K562 (cell line): ENCODE measurements around the gene ANKRD27. TPM values are rescaled to one million over a fixed set of nuclear protein-coding genes. Genes with fewer than 3 reads are reported as not detected.
A peak's percentile ranks its signal among the peaks of the same experiment; 100 is the strongest.

Experiments
- ATAC-seq: fragments of 200-7000 bp; cut with Tn5 transposase; 3 replicates; pipeline ENCODE4 v1.9.1; 2020; ENCODE audit warnings: moderate library complexity
- BruUV-seq: library from RNA; stranded (reverse); fragments of 400-500 nt; replicated peaks from 2 replicates; lab custom pipeline; 2021; lab: Mats Ljungman, UMichigan
- CTCF ChIA-PET: fragments of 300-600 bp; formaldehyde crosslinking; extraction: SDS; loops from one replicate; lab custom pipeline; 2021; ENCODE audit warnings: low intra/inter-chr PET ratio; lab: Yijun Ruan, JAX
- POLR2A ChIA-PET: fragments of 300-600, 350-650 bp; sonication (Branson Sonifier 250); formaldehyde crosslinking; extraction: SDS; loops from one replicate; lab custom pipeline; 2021; ENCODE audit warnings: antibody characterized with exemption, inconsistent platforms; lab: Yijun Ruan, JAX
- DNase-seq, 4 experiments: peaks; one replicate each; pipeline versions ENCODE4 v3.0.0 to v3.0.0-alpha.2; 2011 to 2018; ENCODE audit warnings: low spot score in 3 of 4, mixed read lengths in 3 of 4; ENCODE audit errors: extremely low read depth in 1 of 4
- FAIRE-seq: peaks from 2 replicates; lab custom pipeline; 2011; peaks lifted over from hg19 to GRCh38; lab: Jason Lieb, UNC
- H2AFZ ChIP-seq: 2 replicates; pipeline ENCODE4 v1.6.0; 2011; ENCODE audit warnings: low read depth, low read length, control low read depth, inconsistent platforms
- H3K27ac ChIP-seq: fragments of 200-600 bp; 3 replicates; pipeline ENCODE4 v1.8.0; 2011; ENCODE audit warnings: low read depth, mild to moderate bottlenecking, control low read depth, inconsistent platforms, low read length, moderate library complexity, mixed read lengths; ENCODE audit errors: extremely low read depth
- H3K27me3 ChIP-seq, 2 experiments: fragments of 300-600 bp in 1 of 2; 2 replicates in 1 of 2; 3 replicates in 1 of 2; pipeline versions ENCODE4 v1.6.0 to v1.8.0; 2011; ENCODE audit warnings: inconsistent platforms in 2 of 2, low read length in 2 of 2, mild to moderate bottlenecking in 1 of 2, mixed read lengths in 1 of 2, moderate library complexity in 1 of 2; ENCODE audit not compliant: control insufficient read depth in 2 of 2, insufficient read depth in 2 of 2
- H3K36me3 ChIP-seq: fragments of 300-600 bp; 3 replicates; pipeline ENCODE4 v1.8.0; 2011; ENCODE audit warnings: mild to moderate bottlenecking, low read length, inconsistent platforms; ENCODE audit not compliant: control insufficient read depth, insufficient read depth
- H3K4me1 ChIP-seq, 2 experiments: fragments of 200-600 bp in 1 of 2; replicated peaks in 1 of 2; 2 replicates in 1 of 2; 3 replicates in 1 of 2; pipeline versions ENCODE4 v1.5.1 to v1.8.0; 2011; ENCODE audit warnings: inconsistent platforms in 2 of 2, low read length in 2 of 2, mild to moderate bottlenecking in 1 of 2, mixed read lengths in 1 of 2, moderate library complexity in 1 of 2; ENCODE audit not compliant: control insufficient read depth in 2 of 2, insufficient read depth in 2 of 2
- H3K4me2 ChIP-seq: 2 replicates; pipeline ENCODE4 v1.6.1; 2011; ENCODE audit warnings: low read length, control low read depth, inconsistent platforms, mixed read lengths; ENCODE audit not compliant: insufficient read depth
- H3K4me3 ChIP-seq: fragments of 200-600 bp; sonication (generic), shearing (Covaris generic); 2 replicates; pipeline ENCODE4 v1.5.1; 2016; ENCODE audit warnings: control low read depth, inconsistent platforms
- H3K79me2 ChIP-seq: fragments of 200-600 bp; 3 replicates; pipeline ENCODE4 v1.8.0; 2011; ENCODE audit warnings: low read length, inconsistent platforms; ENCODE audit not compliant: control insufficient read depth, insufficient read depth
- H3K9ac ChIP-seq, 2 experiments: 2 replicates each; pipeline versions ENCODE4 v1.6.0 to v1.6.1; 2011; ENCODE audit warnings: low read depth in 2 of 2, low read length in 2 of 2, control low read depth in 1 of 2, inconsistent platforms in 1 of 2, mild to moderate bottlenecking in 1 of 2, mixed read lengths in 1 of 2; ENCODE audit not compliant: insufficient read depth in 1 of 2
- H3K9me1 ChIP-seq: one replicate; pipeline ENCODE4 v1.6.0; 2011; ENCODE audit warnings: inconsistent platforms, mild to moderate bottlenecking, low read length, moderate library complexity; ENCODE audit not compliant: control insufficient read depth, insufficient read depth
- H3K9me3 ChIP-seq: replicated peaks from 2 replicates; pipeline ENCODE4 v1.5.1; 2011; ENCODE audit warnings: low read depth, low read length, inconsistent platforms; ENCODE audit not compliant: control insufficient read depth, insufficient read depth
- H4K20me1 ChIP-seq: replicated peaks from 2 replicates; pipeline ENCODE4 v1.6.1; 2011; ENCODE audit warnings: low read length, inconsistent platforms, mixed read lengths; ENCODE audit not compliant: control insufficient read depth, insufficient read depth
- CCAR2 ChIP-seq: fragments of 200-400 bp; formaldehyde crosslinking; IDR thresholded peaks from 2 replicates; pipeline ENCODE4 v1.6.1; 2017; ENCODE audit warnings: mild to moderate bottlenecking, low read depth, low read length
- CREB3L1 ChIP-seq: fragments of 450-650 bp; IDR thresholded peaks from 2 replicates; pipeline ENCODE4 v1.6.1; 2014; ENCODE audit warnings: low read depth, mild to moderate bottlenecking, moderate library complexity, borderline replicate concordance
- DMBX1 ChIP-seq: fragments of 250-450 bp; sonication (Bioruptor Pico); IDR thresholded peaks from 2 replicates; pipeline ENCODE4 v1.8.0; 2022; ENCODE audit warnings: inconsistent platforms, mild to moderate bottlenecking, moderate library complexity, borderline replicate concordance
- GABPB2 ChIP-seq: fragments of 250-450 bp; sonication (Bioruptor Pico); conservative IDR thresholded peaks from 2 replicates; pipeline ENCODE4 v1.5.1; 2021; ENCODE audit warnings: mild to moderate bottlenecking
- HDAC6 ChIP-seq: IDR thresholded peaks from 2 replicates; pipeline ENCODE4 v1.6.1; 2012; ENCODE audit warnings: low read depth, mild to moderate bottlenecking, control low read depth, inconsistent platforms, low read length, moderate library complexity
- MCM7 ChIP-seq, 2 experiments: fragments of 450-650 bp; IDR thresholded peaks; 2 replicates each; pipeline ENCODE4 v1.6.1; 2016 to 2018
- NCOA6 ChIP-seq: fragments of 450-650 bp; IDR thresholded peaks from 2 replicates; pipeline ENCODE4 v1.6.1; 2017; ENCODE audit warnings: mild to moderate bottlenecking
- SMARCA5 ChIP-seq: fragments of 450-650 bp; IDR thresholded peaks from 2 replicates; pipeline ENCODE4 v1.6.1; 2016
- ZNF217 ChIP-seq: sonication (generic); formaldehyde crosslinking; IDR thresholded peaks from 2 replicates; pipeline ENCODE4 v1.8.0; 2022; ENCODE audit warnings: mild to moderate bottlenecking, missing genetic modification reagents
- ZNF408 ChIP-seq: fragments of 250-450 bp; sonication (Bioruptor Pico); IDR thresholded peaks from 2 replicates; pipeline ENCODE4 v1.4.0; 2020; ENCODE audit warnings: low read depth, mild to moderate bottlenecking, moderate library complexity
- ZNF639 ChIP-seq, 2 experiments: fragments of 200-800 bp in 1 of 2; sonication (Bioruptor generic) in 1 of 2; sonication (generic) in 1 of 2; formaldehyde crosslinking in 1 of 2; IDR thresholded peaks in 1 of 2; conservative IDR thresholded peaks in 1 of 2; 2 replicates each; pipeline versions ENCODE4 v1.5.0 to v1.6.1; 2016 to 2020; ENCODE audit warnings: missing compliant biosample characterization in 1 of 2, missing genetic modification characterization in 1 of 2, missing genetic modification reagents in 1 of 2
- ZNF668 ChIP-seq: fragments of 250-450 bp; sonication (Bioruptor Pico); IDR thresholded peaks from 2 replicates; pipeline ENCODE4 v1.8.0; 2022; ENCODE audit warnings: mild to moderate bottlenecking, inconsistent platforms
- WGBS: fragments of 100-300 bp; shearing (Covaris generic); methylation state at CpG from one replicate; pipeline ENCODE4 v1.1.6; 2016; ENCODE audit warnings: low coverage, mixed read lengths; ENCODE audit not compliant: insufficient coverage; ENCODE audit errors: missing lambda C conversion rate; 5-methylcytosine and 5-hydroxymethylcytosine counted together
- in situ Hi-C: fragments of 300-500 bp; cut with MboI; formaldehyde crosslinking; loops from 4 replicates; pipeline ENCODE4 v1.15.0; 2018; ENCODE audit warnings: inconsistent platforms, mixed read lengths
- intact Hi-C: fragments of 100-400 bp; cut with micrococcal nuclease; formaldehyde crosslinking; loops from 2 replicates; pipeline ENCODE4 v1.14.2; 2022
- polyA plus RNA-seq, 8 experiments: library from polyadenylated mRNA; depleted of rRNA in 4 of 8; stranded (reverse) in 5 of 8; unstranded in 3 of 8; fragments of >200 nt; fragmentation: Nextera tagmentation in 2 of 8; fragmentation: Illumina TruSeq in 1 of 8; extraction: Ambion mirVana in 2 of 8; extraction: Trizol in 1 of 8; gene quantifications; 2 replicates each; pipeline versions ENCODE4 v1.2.1 to v1.2.3, GENCODE V29; 2011 to 2014; ENCODE audit warnings: inconsistent platforms in 1 of 8, missing spikeins in 1 of 8
- total RNA-seq, 7 experiments: library from RNA; depleted of rRNA in 6 of 7; stranded (reverse); fragments of >200 nt in 6 of 7; fragmentation: Illumina TruSeq in 2 of 7; extraction: Trizol in 2 of 7; gene quantifications; 2 replicates each; pipeline versions ENCODE4 v1.2.1 to v1.2.3, GENCODE V29; 2011 to 2021; ENCODE audit warnings: low replicate concordance in 1 of 7

ANKRD27 gene
- total and polyA plus RNA-seq, 9 of the 15 experiments (the other 6 are each of a cell fraction or from before 2014, with no cell fraction given) = 5.3 to 71.3 (median 54.2) TPM

GRCh38 chr19:32669310-32669709 is 5.7 kb downstream of the ANKRD27 start:
- no peak for FAIRE-seq
- Histone ChIP-seq H3K27ac (peak overlapping the region; percentile 31; the same call in 1 of the 3 replicates), H3K79me2 (peaks cover 96% of the 10 kb centered on the region), H3K4me2 (no peak overlapping the region), H3K9me1 (peaks cover 5% of the 10 kb centered on the region), H3K27me3 (no peaks in the 10 kb centered on the region)
- TF ChIP-seq ZNF639 (CRISPR knock-in tag; conservative IDR thresholded peaks at IDR 0.05 in 1 of 2, IDR thresholded peaks at IDR 0.05 in 1 of 2) (0 out of 4 replicates have a peak, but pooled peaks of 1 of the 2 experiments have one; percentile 3), ZNF217 (CRISPR knock-in tag) (no peak)
- TF ChIP-seq, all 486 proteins: peak for 1
- H4K20me1 ChIP-seq = peaks cover 2% of the 10 kb centered on the region; the same call in 1 of the 2 replicates
- WGBS = 72% methylated on average over 3 of the region's 3 CpGs
- in situ Hi-C loops (no loop called here), intact Hi-C loops (no loop called here)
- H3K4me3 ChIP-seq = no peak overlapping the region
- H3K36me3 ChIP-seq = peaks cover 47% of the 10 kb centered on the region
- CTCF ChIA-PET = no interaction called here
- H3K9ac ChIP-seq = 0 out of 4 replicates have a peak overlapping the region, but pooled peaks of 1 of the 2 experiments have one; percentile 1
- BruUV-seq = no TSS peak
- H3K4me1 ChIP-seq = peaks cover 50 to 57% of the 10 kb centered on the region in 2 experiments
- no peak for ATAC-seq
- H2AFZ ChIP-seq = no peak overlapping the region
- H3K9me3 ChIP-seq = no peaks in the 10 kb centered on the region
- no peak for DNase-seq
- POLR2A ChIA-PET = no interaction called here

- FAIRE-seq (no peak), ATAC-seq (no peak)
- POLR2A ChIA-PET = interaction anchor here (0.6 kb wide), 3 partner anchors 21 to 708 kb away, joined by 3 read pairs; partner anchors contain the start of gene CEBPG
- no peak for TF ChIP-seq NCOA6
- TF ChIP-seq CCAR2 = no peak
- TF ChIP-seq SMARCA5 = no peak
- no peak for TF ChIP-seq MCM7 (IDR thresholded peaks at IDR 0.05)
- no peak for TF ChIP-seq DMBX1
- TF ChIP-seq GABPB2 (CRISPR knock-in tag) = no peak
- no peak for TF ChIP-seq HDAC6
- no peak for TF ChIP-seq ZNF668 (CRISPR knock-in tag)
- TF ChIP-seq CREB3L1 = no peak
- TF ChIP-seq ZNF408 = no peak
Observed at GRCh38 chr19:32666084-32666483, 8.9 kb downstream of the ANKRD27 start.

More at GRCh38 chr19:32666084-32666483, 8.9 kb downstream of the ANKRD27 start:
- no TSS peak for BruUV-seq
- no peak overlapping the region for H3K27ac ChIP-seq
- CTCF ChIA-PET = no interaction called here
- H2AFZ ChIP-seq = no peak overlapping the region
- no peak overlapping the region for H3K9ac ChIP-seq
- H3K79me2 ChIP-seq = peaks cover 94% of the 10 kb centered on the region
- no peak overlapping the region for H3K4me3 ChIP-seq
- no peak overlapping the region for H3K4me2 ChIP-seq
- H3K36me3 ChIP-seq = peaks cover 59% of the 10 kb centered on the region
- H3K27me3 ChIP-seq = no peaks in the 10 kb centered on the region
- in situ Hi-C loops (no loop called here), intact Hi-C loops (no loop called here)
- H3K9me3 ChIP-seq = no peaks in the 10 kb centered on the region
- WGBS = 89% methylated on average over 6 of the region's 6 CpGs
- no peak for DNase-seq
- peaks cover 5% of the 10 kb centered on the region for H3K9me1 ChIP-seq
- peaks cover 29 to 37% of the 10 kb centered on the region in 2 experiments for H3K4me1 ChIP-seq
- peaks cover 2% of the 10 kb centered on the region; the same call in 1 of the 2 replicates for H4K20me1 ChIP-seq
